HEK293 (cell line): ENCODE results near the gene HYDIN.
"Not testable (repeated sequence)": the region's sequence is repeated elsewhere in the genome, so short reads cannot be mapped to it uniquely, and the experiment has no call there.

ENCODE experiments used
- PATZ1 ChIP-seq: fragments of 450-650 bp; formaldehyde crosslinking; IDR thresholded peaks from 2 replicates; pipeline ENCODE4 v1.5.1; 2016; ENCODE audit warnings: missing biosample characterization, missing genetic modification characterization
- PRDM1 ChIP-seq: fragments of 450-650 bp; formaldehyde crosslinking; IDR thresholded peaks from 2 replicates; pipeline ENCODE4; 2016; ENCODE audit warnings: missing biosample characterization, missing genetic modification characterization
- RBAK ChIP-seq: fragments of 450-650 bp; formaldehyde crosslinking; IDR thresholded peaks from 2 replicates; pipeline ENCODE4 v1.5.1; 2016; ENCODE audit warnings: missing biosample characterization, missing genetic modification characterization
- ZBTB7A ChIP-seq: fragments of 450-650 bp; formaldehyde crosslinking; IDR thresholded peaks from 2 replicates; pipeline ENCODE4 v1.5.1; 2016; ENCODE audit warnings: low read depth, missing biosample characterization, missing genetic modification characterization
- ZNF121 ChIP-seq: fragments of 450-650 bp; formaldehyde crosslinking; IDR thresholded peaks from 2 replicates; pipeline ENCODE4 v1.5.1; 2016; ENCODE audit warnings: missing biosample characterization, missing genetic modification characterization
- ZNF292 ChIP-seq: fragments of 450-650 bp; formaldehyde crosslinking; IDR thresholded peaks from 2 replicates; pipeline ENCODE4 v1.5.1; 2016; ENCODE audit warnings: low read depth, missing biosample characterization, missing genetic modification characterization, borderline replicate concordance
- ZNF473 ChIP-seq: fragments of 450-650 bp; formaldehyde crosslinking; IDR thresholded peaks from 2 replicates; pipeline ENCODE4 v1.5.1; 2017; ENCODE audit warnings: missing biosample characterization, missing genetic modification characterization
- ZNF510 ChIP-seq: fragments of 450-650 bp; formaldehyde crosslinking; IDR thresholded peaks from 2 replicates; pipeline ENCODE4 v1.5.1; 2018; ENCODE audit warnings: mild to moderate bottlenecking, missing genetic modification characterization, missing biosample characterization; ENCODE audit not compliant: insufficient replicate concordance
- ZNF555 ChIP-seq: fragments of 450-650 bp; formaldehyde crosslinking; conservative IDR thresholded peaks from 2 replicates; pipeline ENCODE4 v1.5.1; 2017; ENCODE audit warnings: missing biosample characterization, mild to moderate bottlenecking, missing genetic modification characterization, inconsistent platforms
- TF ChIP-seq, protein P1 (sequence below): fragments of 450-650 bp; formaldehyde crosslinking; IDR thresholded peaks from 2 replicates; pipeline ENCODE4 v1.5.1; 2016; ENCODE audit warnings: missing biosample characterization, missing genetic modification characterization
- TF ChIP-seq, protein P2 (sequence below): fragments of 450-650 bp; formaldehyde crosslinking; IDR thresholded peaks from 2 replicates; pipeline ENCODE4 v1.5.1; 2016; ENCODE audit warnings: missing biosample characterization, missing genetic modification characterization
- TF ChIP-seq, protein P3 (sequence below): fragments of 450-650 bp; formaldehyde crosslinking; IDR thresholded peaks from 2 replicates; pipeline ENCODE4 v1.5.1; 2016; ENCODE audit warnings: missing biosample characterization, missing genetic modification characterization
- TF ChIP-seq, protein P4 (sequence below): fragments of 450-650 bp; formaldehyde crosslinking; optimal IDR thresholded peaks from 2 replicates; pipeline ENCODE3; 2016; ENCODE audit warnings: missing biosample characterization, mild to moderate bottlenecking, missing genetic modification characterization
- TF ChIP-seq, protein P5 (sequence below): fragments of 450-650 bp; formaldehyde crosslinking; IDR thresholded peaks from 2 replicates; pipeline ENCODE4 v1.5.1; 2016; ENCODE audit warnings: missing biosample characterization, missing genetic modification characterization

- TF ChIP-seq, protein P1, sequence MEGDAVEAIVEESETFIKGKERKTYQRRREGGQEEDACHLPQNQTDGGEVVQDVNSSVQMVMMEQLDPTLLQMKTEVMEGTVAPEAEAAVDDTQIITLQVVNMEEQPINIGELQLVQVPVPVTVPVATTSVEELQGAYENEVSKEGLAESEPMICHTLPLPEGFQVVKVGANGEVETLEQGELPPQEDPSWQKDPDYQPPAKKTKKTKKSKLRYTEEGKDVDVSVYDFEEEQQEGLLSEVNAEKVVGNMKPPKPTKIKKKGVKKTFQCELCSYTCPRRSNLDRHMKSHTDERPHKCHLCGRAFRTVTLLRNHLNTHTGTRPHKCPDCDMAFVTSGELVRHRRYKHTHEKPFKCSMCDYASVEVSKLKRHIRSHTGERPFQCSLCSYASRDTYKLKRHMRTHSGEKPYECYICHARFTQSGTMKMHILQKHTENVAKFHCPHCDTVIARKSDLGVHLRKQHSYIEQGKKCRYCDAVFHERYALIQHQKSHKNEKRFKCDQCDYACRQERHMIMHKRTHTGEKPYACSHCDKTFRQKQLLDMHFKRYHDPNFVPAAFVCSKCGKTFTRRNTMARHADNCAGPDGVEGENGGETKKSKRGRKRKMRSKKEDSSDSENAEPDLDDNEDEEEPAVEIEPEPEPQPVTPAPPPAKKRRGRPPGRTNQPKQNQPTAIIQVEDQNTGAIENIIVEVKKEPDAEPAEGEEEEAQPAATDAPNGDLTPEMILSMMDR = not testable (repeated sequence)
- not testable (repeated sequence) for TF ChIP-seq ZNF121; ZNF292 (tag by site-specific recombination); PATZ1 (tag by site-specific recombination); PRDM1 (tag by site-specific recombination); ZNF510 (tag by site-specific recombination); RBAK; ZNF555 (tag by site-specific recombination); ZNF473 (tag by site-specific recombination); ZBTB7A (tag by site-specific recombination)
- TF ChIP-seq, protein P2, sequence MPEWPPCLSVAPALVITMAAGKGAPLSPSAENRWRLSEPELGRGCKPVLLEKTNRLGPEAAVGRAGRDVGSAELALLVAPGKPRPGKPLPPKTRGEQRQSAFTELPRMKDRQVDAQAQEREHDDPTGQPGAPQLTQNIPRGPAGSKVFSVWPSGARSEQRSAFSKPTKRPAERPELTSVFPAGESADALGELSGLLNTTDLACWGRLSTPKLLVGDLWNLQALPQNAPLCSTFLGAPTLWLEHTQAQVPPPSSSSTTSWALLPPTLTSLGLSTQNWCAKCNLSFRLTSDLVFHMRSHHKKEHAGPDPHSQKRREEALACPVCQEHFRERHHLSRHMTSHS (tag by site-specific recombination) = not testable (repeated sequence)
- TF ChIP-seq, protein P3, sequence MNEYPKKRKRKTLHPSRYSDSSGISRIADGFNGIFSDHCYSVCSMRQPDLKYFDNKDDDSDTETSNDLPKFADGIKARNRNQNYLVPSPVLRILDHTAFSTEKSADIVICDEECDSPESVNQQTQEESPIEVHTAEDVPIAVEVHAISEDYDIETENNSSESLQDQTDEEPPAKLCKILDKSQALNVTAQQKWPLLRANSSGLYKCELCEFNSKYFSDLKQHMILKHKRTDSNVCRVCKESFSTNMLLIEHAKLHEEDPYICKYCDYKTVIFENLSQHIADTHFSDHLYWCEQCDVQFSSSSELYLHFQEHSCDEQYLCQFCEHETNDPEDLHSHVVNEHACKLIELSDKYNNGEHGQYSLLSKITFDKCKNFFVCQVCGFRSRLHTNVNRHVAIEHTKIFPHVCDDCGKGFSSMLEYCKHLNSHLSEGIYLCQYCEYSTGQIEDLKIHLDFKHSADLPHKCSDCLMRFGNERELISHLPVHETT (tag by site-specific recombination) = not testable (repeated sequence)
- TF ChIP-seq, protein P4, sequence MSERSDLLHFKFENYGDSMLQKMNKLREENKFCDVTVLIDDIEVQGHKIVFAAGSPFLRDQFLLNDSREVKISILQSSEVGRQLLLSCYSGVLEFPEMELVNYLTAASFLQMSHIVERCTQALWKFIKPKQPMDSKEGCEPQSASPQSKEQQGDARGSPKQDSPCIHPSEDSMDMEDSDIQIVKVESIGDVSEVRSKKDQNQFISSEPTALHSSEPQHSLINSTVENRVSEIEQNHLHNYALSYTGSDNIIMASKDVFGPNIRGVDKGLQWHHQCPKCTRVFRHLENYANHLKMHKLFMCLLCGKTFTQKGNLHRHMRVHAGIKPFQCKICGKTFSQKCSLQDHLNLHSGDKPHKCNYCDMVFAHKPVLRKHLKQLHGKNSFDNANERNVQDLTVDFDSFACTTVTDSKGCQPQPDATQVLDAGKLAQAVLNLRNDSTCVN (tag by site-specific recombination) = not testable (repeated sequence)
- TF ChIP-seq, protein P5, sequence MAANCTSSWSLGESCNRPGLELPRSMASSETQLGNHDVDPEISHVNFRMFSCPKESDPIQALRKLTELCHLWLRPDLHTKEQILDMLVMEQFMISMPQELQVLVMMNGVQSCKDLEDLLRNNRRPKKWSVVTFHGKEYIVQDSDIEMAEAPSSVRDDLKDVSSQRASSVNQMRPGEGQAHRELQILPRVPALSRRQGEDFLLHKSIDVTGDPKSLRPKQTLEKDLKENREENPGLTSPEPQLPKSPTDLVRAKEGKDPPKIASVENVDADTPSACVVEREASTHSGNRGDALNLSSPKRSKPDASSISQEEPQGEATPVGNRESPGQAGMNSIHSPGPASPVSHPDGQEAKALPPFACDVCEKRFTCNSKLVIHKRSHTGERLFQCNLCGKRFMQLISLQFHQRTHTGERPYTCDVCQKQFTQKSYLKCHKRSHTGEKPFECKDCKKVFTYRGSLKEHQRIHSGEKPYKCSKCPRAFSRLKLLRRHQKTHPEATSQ (tag by site-specific recombination) = not testable (repeated sequence)
Measured at GRCh38 chr16:71015419-71015818, 215.1 kb downstream of the HYDIN start.
